ENCODE results near the gene DHX8. TPM values are rescaled to one million over a fixed set of nuclear protein-coding genes. Genes with fewer than 3 reads are reported as not detected.

Gene DHX8
- total RNA-seq (2022) (83.6 and 94.8 TPM in 2 replicates), Bru-seq, nascent RNA (percentile 86 among the genes with signal in this experiment), BruChase-seq, experiment 1, labeled RNA remaining after a 6-hour chase (percentile 89 among the genes with signal in this experiment), BruChase-seq, experiment 2, labeled RNA remaining after a 2-hour chase (percentile 88 among the genes with signal in this experiment)
- long read RNA-seq, full-length matches to known transcripts = 19 of 39 reads
- long read RNA-seq, partial matches to known transcripts = 7 of 39 reads
- long read RNA-seq, other reads (novel, unspliced or antisense) = 13 of 39 reads

- Mint-ChIP-seq H3K4me3 (ENCODE audit: low read depth, unreplicated experiment) (peak within 1 kb of the TSS; percentile 98), H3K9me3 (ENCODE audit: low read depth, unreplicated experiment) (no peaks in the 10 kb centered on the region), H3K4me1 (ENCODE audit: low read depth, unreplicated experiment) (peaks cover 20% of the 10 kb centered on the region), H3K27ac (ENCODE audit: unreplicated experiment) (peak within 1 kb of the TSS; percentile 98), H3K36me3 (ENCODE audit: insufficient read depth, unreplicated experiment) (peaks cover 23% of the 10 kb centered on the region), H3K27me3 (ENCODE audit: unreplicated experiment) (no peaks in the 10 kb centered on the region)
- DNase-seq = peak; percentile 99
- TF ChIP-seq CTCF (IDR thresholded peaks at IDR 0.05; ENCODE audit: unreplicated experiment) = peak; percentile 100
- intact Hi-C loops (cut with micrococcal nuclease; ENCODE audit: unreplicated experiment) = loop anchor here (1.0 kb wide), 2 partner anchors 49 to 90 kb away; no protein-coding TSS in a partner anchor
- TSS peak; percentile 67 for BruUV-seq (replicated peaks)
- CTCF ChIA-PET = interaction anchor here (0.6 to 5.5 kb wide), 36 partner anchors 10 to 660 kb away, joined by 3 to 154 read pairs (median 4); partner anchors contain the start of genes ARL4D, BECN1 and ETV4
Observed at GRCh38 chr17:43483674-43484551, at the start of gene DHX8. Gene DHX8 (plus strand): TSS chr17:43483975. CDS start chr17:43484038, 63 bp downstream.

GRCh38 chr17:43434902-43435319, 48.9 kb upstream of the DHX8 start:
- Mint-ChIP-seq H3K27ac (ENCODE audit: unreplicated experiment) (no peak overlapping the region), H3K4me1 (ENCODE audit: low read depth, unreplicated experiment) (peaks cover 34% of the 10 kb centered on the region), H3K36me3 (ENCODE audit: insufficient read depth, unreplicated experiment) (no peaks in the 10 kb centered on the region), H3K27me3 (ENCODE audit: unreplicated experiment) (no peaks in the 10 kb centered on the region), H3K4me3 (ENCODE audit: low read depth, unreplicated experiment) (no peak overlapping the region), H3K9me3 (ENCODE audit: low read depth, unreplicated experiment) (no peaks in the 10 kb centered on the region)
- no TSS peak for BruUV-seq (replicated peaks)
- no peak for DNase-seq
- CTCF ChIA-PET = interaction anchor here (1.0 to 1.5 kb wide), 3 partner anchors 23 to 49 kb away, joined by 3 to 6 read pairs (median 3); partner anchors contain the start of gene DHX8
- intact Hi-C loops (cut with micrococcal nuclease; ENCODE audit: unreplicated experiment) = loop anchor here (1.0 kb wide), 1 partner anchor 48 kb away; the partner anchor contains the start of gene DHX8
- no peak for TF ChIP-seq CTCF (IDR thresholded peaks at IDR 0.05; ENCODE audit: unreplicated experiment)

- no peaks in the 10 kb centered on the region for H3K27me3 Mint-ChIP-seq (ENCODE audit: unreplicated experiment)
- BruUV-seq (replicated peaks) = no TSS peak
- intact Hi-C loops (cut with micrococcal nuclease; ENCODE audit: unreplicated experiment) = no loop called here
- CTCF ChIA-PET = interaction anchor here (0.6 kb wide), 1 partner anchor 28 kb away, joined by 3 read pairs; no protein-coding TSS in a partner anchor
- H3K4me1 Mint-ChIP-seq (ENCODE audit: low read depth, unreplicated experiment) = peaks cover 34% of the 10 kb centered on the region
- no peak overlapping the region for H3K27ac Mint-ChIP-seq (ENCODE audit: unreplicated experiment)
- H3K4me3 Mint-ChIP-seq (ENCODE audit: low read depth, unreplicated experiment) = no peak overlapping the region
- DNase-seq = no peak
- no peak for TF ChIP-seq CTCF (IDR thresholded peaks at IDR 0.05; ENCODE audit: unreplicated experiment)
- no peaks in the 10 kb centered on the region for H3K36me3 Mint-ChIP-seq (ENCODE audit: insufficient read depth, unreplicated experiment)
- no peaks in the 10 kb centered on the region for H3K9me3 Mint-ChIP-seq (ENCODE audit: low read depth, unreplicated experiment)
Observed at GRCh38 chr17:43437756-43438155, 46.0 kb upstream of the DHX8 start.

- no TSS peak for BruUV-seq (replicated peaks)
- Mint-ChIP-seq H3K4me1 (ENCODE audit: low read depth, unreplicated experiment) (peaks cover 27% of the 10 kb centered on the region), H3K27ac (ENCODE audit: unreplicated experiment) (no peak overlapping the region), H3K4me3 (ENCODE audit: low read depth, unreplicated experiment) (no peak overlapping the region), H3K36me3 (ENCODE audit: insufficient read depth, unreplicated experiment) (no peaks in the 10 kb centered on the region), H3K27me3 (ENCODE audit: unreplicated experiment) (no peaks in the 10 kb centered on the region), H3K9me3 (ENCODE audit: low read depth, unreplicated experiment) (no peaks in the 10 kb centered on the region)
- TF ChIP-seq CTCF (IDR thresholded peaks at IDR 0.05; ENCODE audit: unreplicated experiment) = no peak
- CTCF ChIA-PET = interaction anchor here (0.8 kb wide), 1 partner anchor 40 kb away, joined by 5 read pairs; the partner anchor contains the start of gene ARL4D
- intact Hi-C loops (cut with micrococcal nuclease; ENCODE audit: unreplicated experiment) = no loop called here
- no peak for DNase-seq
Observed at GRCh38 chr17:43438626-43439025, 45.1 kb upstream of the DHX8 start.

Measured in Calu3 (cell line).